ENCODE measurements around the gene CCL27.

DNA sequence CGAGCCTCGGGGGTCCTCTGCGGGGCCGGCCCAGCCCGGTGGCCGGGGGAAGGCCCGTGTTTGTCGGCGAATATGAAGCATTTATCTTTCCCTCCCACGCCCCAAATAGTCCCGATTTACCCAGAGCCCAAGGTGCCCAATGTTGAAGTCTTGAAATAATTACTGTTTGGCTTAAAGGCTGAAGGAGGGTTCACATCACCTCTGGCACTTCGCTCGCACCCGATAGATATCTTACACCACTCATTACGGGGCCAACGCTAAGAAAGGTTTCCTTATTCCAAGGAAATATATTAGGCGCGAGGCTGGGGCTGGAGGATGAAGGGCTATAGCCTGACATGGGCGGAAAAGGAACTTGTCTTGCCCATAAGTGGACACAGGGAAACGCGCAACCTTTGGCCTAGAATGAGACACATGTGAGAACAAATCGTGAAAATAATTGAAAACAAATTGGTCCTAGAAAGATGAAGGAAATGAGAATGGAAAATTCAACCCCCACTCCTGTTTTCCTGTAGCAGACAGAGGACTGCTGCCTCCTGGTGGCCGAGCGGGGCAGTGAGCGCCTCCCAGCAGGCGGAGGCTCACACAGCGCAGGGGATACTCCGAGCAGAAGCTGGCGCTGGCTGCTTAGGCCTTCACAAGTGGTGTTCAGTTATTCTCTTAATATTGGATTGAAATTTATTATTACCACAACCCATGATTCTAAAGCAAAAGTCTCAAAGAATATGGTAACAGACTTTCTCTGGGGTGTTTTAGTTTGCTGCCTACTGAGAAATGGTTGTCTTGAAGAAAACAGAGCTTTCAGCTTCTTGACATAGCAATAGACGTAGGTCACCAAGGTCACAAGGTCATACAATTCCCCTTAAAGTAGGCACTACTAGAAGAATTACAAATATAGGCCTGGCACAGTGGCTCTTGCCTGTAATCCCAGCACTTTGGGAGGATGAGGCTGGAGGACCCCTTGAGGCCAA is 39.6 kb upstream of the CCL27 start:
- TF ChIP-seq, protein P1, sequence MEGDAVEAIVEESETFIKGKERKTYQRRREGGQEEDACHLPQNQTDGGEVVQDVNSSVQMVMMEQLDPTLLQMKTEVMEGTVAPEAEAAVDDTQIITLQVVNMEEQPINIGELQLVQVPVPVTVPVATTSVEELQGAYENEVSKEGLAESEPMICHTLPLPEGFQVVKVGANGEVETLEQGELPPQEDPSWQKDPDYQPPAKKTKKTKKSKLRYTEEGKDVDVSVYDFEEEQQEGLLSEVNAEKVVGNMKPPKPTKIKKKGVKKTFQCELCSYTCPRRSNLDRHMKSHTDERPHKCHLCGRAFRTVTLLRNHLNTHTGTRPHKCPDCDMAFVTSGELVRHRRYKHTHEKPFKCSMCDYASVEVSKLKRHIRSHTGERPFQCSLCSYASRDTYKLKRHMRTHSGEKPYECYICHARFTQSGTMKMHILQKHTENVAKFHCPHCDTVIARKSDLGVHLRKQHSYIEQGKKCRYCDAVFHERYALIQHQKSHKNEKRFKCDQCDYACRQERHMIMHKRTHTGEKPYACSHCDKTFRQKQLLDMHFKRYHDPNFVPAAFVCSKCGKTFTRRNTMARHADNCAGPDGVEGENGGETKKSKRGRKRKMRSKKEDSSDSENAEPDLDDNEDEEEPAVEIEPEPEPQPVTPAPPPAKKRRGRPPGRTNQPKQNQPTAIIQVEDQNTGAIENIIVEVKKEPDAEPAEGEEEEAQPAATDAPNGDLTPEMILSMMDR (IDR thresholded peaks at IDR 0.05; ENCODE audit: low read depth, low read length) = peak; percentile 97
- no peak for TF ChIP-seq EZH2phosphoT487 (IDR thresholded peaks at IDR 0.05; ENCODE audit: low read depth)

All from OCI-LY3 (cell line).